KBM-7 (cell line): ENCODE data around the gene PACRG.

Experiments
- DNase-seq: peaks from one replicate; pipeline ENCODE4 v3.0.0-alpha.2; 2015
- in situ Hi-C: fragments of 300-500 bp; cut with MboI; formaldehyde crosslinking; loops from 2 replicates; pipeline ENCODE4 v1.14.3; 2020; ENCODE audit warnings: low sequenced_read_pairs, low pct_unique_long_range_greater_than_20kb, mixed read lengths

PACRG gene

GRCh38 chr6:163355426-163355991 lies 627.7 kb downstream of the PACRG start:
- peak; percentile 76 for DNase-seq
- in situ Hi-C loops, result no loop called here

GRCh38 chr6:163356324-163356723 lies 628.5 kb downstream of the PACRG start:
- in situ Hi-C loops, result no loop called here
- DNase-seq, result no peak

GRCh38 chr6:163356743-163357142 lies 629.0 kb downstream of the PACRG start:
- in situ Hi-C loops, result no loop called here
- DNase-seq, result no peak

- in situ Hi-C loops, result no loop called here
Measured at GRCh38 chr6:163364641-163365040, 636.9 kb downstream of the PACRG start.

More at GRCh38 chr6:163364641-163365040, 636.9 kb downstream of the PACRG start:
- DNase-seq, result no peak
